EH (cell line): ENCODE results near the gene TOR2A.
A peak's percentile ranks its signal among the peaks of the same experiment; 100 is the strongest.

Experiments
- DNase-seq: peaks from one replicate; pipeline ENCODE4 v3.0.0-alpha.2; 2015; ENCODE audit warnings: low read depth

TOR2A gene

GRCh38 chr9:127742435-127743088 is 7.5 kb upstream of the TOR2A start:
- DNase-seq: peak; percentile 89

DNA sequence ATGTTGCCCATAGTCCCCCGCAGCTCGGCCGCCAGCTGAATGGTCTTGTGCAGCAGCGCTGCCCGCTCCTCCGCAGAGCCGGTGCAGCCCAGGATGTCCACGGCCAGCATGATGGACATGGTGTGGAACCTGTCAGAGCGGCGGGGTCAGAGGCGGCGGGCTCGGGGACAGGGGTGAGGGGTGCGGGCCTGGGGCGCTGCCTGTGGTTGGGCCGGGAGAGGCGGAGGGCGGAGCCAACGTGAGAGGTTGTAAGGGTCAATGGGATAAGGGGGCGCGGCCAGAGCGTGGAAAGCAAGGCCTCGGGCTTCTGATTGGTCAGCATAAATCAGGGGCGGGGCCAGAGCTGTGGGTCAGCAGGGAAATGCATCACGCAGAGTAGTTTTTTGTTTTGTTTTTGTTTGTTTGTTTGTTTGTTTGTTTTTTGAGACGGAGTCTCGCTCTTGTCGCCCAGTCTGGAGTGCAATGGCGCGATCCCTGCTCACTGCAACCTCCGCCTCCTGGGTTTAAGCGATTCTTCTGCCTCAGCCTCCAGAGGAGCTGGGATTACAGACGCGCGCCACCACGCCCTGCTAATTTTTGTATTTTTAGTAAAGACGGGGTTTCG is 6.8 kb upstream of the TOR2A start:
- DNase-seq: peak; percentile 68

- no peak for DNase-seq
Observed at GRCh38 chr9:127739614-127740330, 4.7 kb upstream of the TOR2A start.

GRCh38 chr9:127738666-127739065 is 3.6 kb upstream of the TOR2A start:
- DNase-seq: no peak

- no peak for DNase-seq
Observed at GRCh38 chr9:127735530-127736185, 564 bp upstream of the TOR2A start.

DNA sequence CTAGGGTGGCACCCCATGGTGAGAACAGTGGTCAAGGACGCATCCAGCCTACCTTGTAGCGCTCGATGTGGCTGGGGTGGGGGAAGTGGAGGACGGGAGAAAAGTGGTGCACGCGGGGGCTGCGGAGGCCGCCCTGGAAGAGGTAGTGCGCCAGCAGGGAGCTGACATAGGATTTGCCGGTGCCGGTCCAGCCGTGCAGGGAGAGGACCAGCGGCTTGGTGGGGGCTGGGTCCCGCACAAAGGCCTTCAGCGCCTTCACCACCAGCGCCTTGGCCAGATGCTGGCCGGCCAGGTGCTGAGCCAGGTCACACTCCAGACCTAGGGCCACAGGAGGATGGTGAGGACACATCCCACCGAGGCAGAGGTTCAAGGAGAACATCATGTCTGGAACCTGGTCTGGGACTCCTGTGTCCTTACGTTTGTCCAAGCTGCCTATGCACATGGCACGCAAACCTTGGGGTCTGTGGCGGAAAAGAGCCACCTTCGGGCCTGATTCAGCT is 797 bp downstream of the TOR2A start:
- DNase-seq: no peak

- DNase-seq: no peak
Observed at GRCh38 chr9:127733614-127734013, 1.5 kb downstream of the TOR2A start.

DNA sequence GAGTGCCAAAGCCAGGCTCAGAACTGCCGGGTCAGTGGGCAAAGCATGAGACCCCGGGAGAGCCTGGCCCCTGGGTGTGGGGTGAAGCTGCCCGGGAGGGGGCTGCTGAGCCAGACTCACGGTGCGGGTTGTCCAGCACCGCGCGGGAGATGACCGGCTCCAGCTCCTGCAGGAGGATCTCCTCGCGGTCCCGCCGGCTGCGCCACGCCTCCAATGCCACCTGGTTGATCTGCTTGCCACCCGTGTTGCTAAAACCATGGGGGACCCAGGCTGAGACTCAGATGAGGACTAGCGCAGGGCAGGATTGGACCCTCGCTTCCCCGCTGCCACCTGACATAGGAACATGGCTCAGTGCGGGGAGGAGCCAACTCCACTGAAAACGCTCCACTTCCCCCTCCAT is 2.6 kb downstream of the TOR2A start:
- DNase-seq: no peak

DNA sequence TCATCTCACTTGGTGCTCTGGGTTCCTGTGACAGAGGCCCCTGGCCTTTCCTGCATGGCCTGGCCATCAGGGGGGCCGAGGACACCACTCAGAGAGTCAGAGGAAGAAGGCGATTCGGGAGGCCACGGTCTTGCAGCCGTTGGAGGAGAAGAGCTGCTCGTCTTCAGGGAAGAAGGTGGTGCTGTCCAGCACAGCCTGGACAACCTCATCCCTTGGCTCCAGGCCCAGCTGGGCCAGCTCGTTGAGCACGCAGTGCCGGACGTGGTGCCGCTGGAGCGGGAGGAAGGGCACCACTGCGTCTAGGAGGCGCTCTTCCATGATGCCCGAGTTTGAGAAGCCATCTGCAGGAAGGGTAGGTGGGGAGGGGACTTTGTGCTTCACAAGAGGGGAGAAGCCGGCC is 3.2 kb downstream of the TOR2A start:
- no peak for DNase-seq

GRCh38 chr9:127730799-127731410 is 4.2 kb downstream of the TOR2A start:
- no peak for DNase-seq

DNA sequence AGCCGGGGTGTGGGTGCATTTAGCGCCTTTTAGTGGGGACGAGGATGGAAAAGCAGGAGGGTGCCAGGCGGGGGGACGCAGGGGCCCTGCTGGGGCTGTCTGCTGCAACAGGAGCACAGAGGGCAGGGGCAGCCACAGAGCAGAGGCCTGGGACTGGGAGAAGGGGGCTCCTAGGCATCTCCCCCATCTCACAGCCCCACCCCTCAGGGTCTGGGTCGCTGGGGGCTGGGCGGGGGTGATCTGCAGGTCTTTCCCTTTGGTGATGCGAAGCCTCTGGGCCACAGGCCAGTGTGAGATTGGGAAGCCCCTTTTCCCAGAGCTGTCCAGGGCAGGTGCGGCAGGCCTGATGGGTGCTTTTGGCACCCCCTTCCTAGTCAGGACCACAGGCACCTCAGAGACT is 4.8 kb downstream of the TOR2A start:
- no peak for DNase-seq

GRCh38 chr9:127729522-127730256 is 5.4 kb downstream of the TOR2A start:
- DNase-seq: no peak

GRCh38 chr9:127728808-127729207 is 6.3 kb downstream of the TOR2A start:
- DNase-seq: no peak

DNA sequence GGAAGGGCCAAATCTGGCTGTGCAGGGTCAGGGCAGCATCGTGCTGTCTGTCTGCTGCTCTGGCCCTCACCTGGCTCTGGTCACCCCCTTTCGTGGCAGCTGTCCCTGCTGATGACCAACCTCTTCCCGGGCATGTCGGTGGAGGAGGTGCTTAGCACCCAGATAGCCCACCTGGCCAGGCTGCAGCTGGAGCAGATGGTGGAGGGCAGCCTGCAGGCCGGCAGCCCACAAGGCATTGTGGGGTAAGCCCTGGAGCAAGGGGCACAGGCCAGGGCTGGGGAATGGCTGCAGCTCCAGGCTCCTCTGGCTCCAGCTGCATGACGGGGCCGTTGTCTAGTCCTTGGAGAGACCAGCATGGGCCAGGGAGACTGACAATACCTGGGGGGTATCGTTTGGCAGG is 8.2 kb downstream of the TOR2A start:
- no peak for DNase-seq

DNA sequence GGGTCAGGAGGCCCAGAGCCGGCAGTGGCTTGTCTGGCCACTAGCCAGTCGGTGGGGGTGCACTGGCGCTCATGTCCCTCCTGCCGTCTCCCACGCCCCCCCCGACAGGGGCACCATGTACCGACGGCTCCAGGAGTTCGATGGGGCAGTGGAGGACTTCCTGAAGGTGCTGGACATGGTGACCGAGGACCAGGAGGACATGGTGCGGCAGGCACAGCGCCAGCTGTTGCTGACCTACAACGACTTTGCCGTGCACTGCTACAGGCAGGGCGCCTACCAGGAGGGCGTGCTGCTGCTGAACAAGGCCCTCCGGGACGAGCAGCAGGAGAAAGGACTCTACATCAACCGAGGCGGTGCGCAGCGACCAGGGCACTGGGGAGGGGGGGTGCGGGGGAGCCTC is 11.1 kb downstream of the TOR2A start:
- no peak for DNase-seq

DNA sequence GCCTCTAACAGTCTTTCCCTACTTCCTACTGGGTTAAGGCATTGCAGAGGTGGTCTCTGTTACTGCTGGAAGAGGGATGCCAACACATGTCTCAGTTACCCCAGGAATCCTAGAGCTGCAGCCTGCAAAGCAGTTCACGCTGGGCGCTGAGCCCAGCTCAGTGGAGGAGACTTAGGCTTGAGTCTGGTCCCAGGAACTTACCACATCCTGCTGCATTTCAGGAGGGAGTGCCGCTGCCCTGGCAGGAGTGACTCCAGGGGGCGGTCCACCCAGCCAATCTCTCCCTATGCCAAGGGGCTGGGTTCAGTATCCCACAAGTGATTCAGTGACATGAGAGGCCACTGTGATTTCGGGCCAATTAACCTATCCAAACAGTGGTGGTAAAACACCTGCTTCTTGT is 11.7 kb downstream of the TOR2A start:
- peak; percentile 87 for DNase-seq

- DNase-seq: no peak
Observed at GRCh38 chr9:127723013-127723412, 12.1 kb downstream of the TOR2A start.

DNA sequence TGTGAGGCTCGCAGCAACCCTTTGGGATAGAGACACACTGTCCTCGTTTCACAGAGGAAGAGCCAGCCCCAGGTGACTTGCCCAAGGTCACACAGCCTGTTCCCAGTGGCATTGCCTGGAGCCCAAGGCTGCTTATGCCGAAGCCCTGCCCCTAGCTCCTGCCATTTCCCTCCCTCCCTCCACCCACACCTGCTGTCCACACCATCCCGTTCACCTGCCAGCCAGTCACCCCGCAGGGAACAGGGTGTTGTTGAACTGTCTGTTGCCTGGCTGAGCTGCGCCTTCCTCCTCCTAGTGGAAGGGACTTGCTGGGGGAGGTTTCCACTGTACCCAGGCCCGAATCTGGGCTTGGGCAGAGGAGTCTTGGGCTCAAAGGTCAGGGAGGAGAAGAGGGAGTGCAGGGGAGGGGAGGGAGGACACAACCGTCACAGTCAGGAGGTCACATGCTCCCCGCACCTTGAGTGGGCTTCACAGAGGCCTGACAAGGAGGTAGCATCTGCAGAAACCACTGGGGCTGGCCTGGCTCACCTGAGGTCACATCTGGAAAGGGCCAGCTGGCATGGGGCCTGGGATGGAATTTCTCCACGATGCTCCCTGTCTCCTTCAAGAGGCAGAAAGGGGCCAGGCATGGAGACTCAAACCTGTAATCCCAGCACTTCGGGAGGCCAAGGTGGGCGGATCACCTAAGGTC is 12.9 kb downstream of the TOR2A start:
- no peak for DNase-seq

DNA sequence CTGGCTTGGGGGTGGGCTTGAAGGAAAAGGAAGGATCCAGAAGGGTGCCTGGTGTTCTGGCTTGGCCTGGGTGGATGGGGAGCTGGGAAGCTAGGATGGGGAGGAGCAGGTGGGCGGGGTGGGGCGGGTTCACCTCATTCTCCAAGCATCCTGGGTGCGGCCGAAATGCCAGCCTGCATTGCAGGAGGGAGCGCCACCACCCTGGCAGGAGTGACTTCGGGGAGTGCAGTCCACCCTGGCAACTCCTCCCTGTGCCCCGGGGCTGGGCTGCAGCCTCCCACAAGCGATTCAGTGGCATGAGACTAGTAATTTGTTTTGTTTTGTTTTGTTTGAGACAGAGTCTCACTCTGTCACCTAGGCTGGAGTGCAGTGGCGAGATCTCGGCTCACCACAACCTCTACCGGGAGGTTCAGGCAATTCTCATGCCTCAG is 13.7 kb downstream of the TOR2A start:
- no peak for DNase-seq

GRCh38 chr9:127720865-127721227 is 14.2 kb downstream of the TOR2A start:
- no peak for DNase-seq
